H1 (cell line): Measurements from ENCODE around the gene PSG5. TPM values are rescaled to one million over a fixed set of nuclear protein-coding genes. Genes with fewer than 3 reads are reported as not detected.
"Not testable (repeated sequence)": the region's sequence is repeated elsewhere in the genome, so short reads cannot be mapped to it uniquely, and the experiment has no call there.

Source experiments
- CTCF ChIA-PET: fragments of 300-600 bp; sonication (Branson Sonifier 250); formaldehyde crosslinking; loops from one replicate; lab custom pipeline; 2021; ENCODE audit not compliant: partially characterized antibody; lab: Charles Lee
- POLR2A ChIA-PET: fragments of 300-600 bp; sonication (Branson Sonifier 250); formaldehyde crosslinking; loops from one replicate; lab custom pipeline; 2021; ENCODE audit warnings: inconsistent platforms; ENCODE audit not compliant: partially characterized antibody; lab: Charles Lee
- DNase-seq, 2 experiments: peaks; one replicate each; pipeline versions ENCODE4 v3.0.0 to v3.0.0-alpha.2; 2010 to 2022; ENCODE audit warnings: low spot score in 2 of 2, low read depth in 1 of 2, mixed read lengths in 1 of 2
- FAIRE-seq: peaks from 2 replicates; lab custom pipeline; 2011; peaks lifted over from hg19 to GRCh38; lab: Jason Lieb, UNC
- H2AFZ ChIP-seq: 2 replicates; pipeline ENCODE4 v1.8.1; 2012; ENCODE audit warnings: low read length, inconsistent platforms
- H2AK5ac ChIP-seq: 2 replicates; pipeline ENCODE4 v1.6.1; 2013; ENCODE audit warnings: low read depth, low read length
- H2BK120ac ChIP-seq: replicated peaks from 2 replicates; pipeline ENCODE3; 2013; ENCODE audit warnings: low read depth, low read length, inconsistent platforms
- H2BK12ac ChIP-seq: 2 replicates; pipeline ENCODE4 v1.6.1; 2013; ENCODE audit warnings: low read depth, low read length
- H2BK15ac ChIP-seq: 2 replicates; pipeline ENCODE4 v1.6.1; 2013; ENCODE audit warnings: low read length
- H2BK20ac ChIP-seq: 2 replicates; pipeline ENCODE4 v1.6.1; 2013; ENCODE audit warnings: low read length
- H2BK5ac ChIP-seq: 2 replicates; pipeline ENCODE4 v1.6.1; 2013; ENCODE audit warnings: low read depth, low read length
- H3K14ac ChIP-seq: 2 replicates; pipeline ENCODE4 v1.6.1; 2013; ENCODE audit warnings: inconsistent platforms; ENCODE audit not compliant: insufficient read length
- H3K18ac ChIP-seq: 2 replicates; pipeline ENCODE4 v1.6.1; 2013; ENCODE audit warnings: low read length; ENCODE audit errors: extremely low read depth
- H3K23ac ChIP-seq: 2 replicates; pipeline ENCODE4 v1.6.1; 2013; ENCODE audit warnings: inconsistent platforms; ENCODE audit not compliant: insufficient read length
- H3K23me2 ChIP-seq: 2 replicates; pipeline ENCODE4 v1.6.1; 2013; ENCODE audit warnings: low read depth, low read length
- H3K27ac ChIP-seq: 2 replicates; pipeline ENCODE4 v1.6.1; 2011; ENCODE audit warnings: low read depth, low read length, inconsistent platforms
- H3K27me3 ChIP-seq, 4 experiments: replicated peaks in 1 of 4; 1 replicate in 1 of 4; 2 replicates in 3 of 4; pipeline versions ENCODE4 v1.6.1 to v1.8.1; 2011 to 2013; ENCODE audit warnings: low read length in 3 of 4, mild to moderate bottlenecking in 3 of 4, inconsistent platforms in 2 of 4, mixed read lengths in 2 of 4, moderate library complexity in 1 of 4; ENCODE audit not compliant: control insufficient read depth in 3 of 4, insufficient read depth in 3 of 4; ENCODE audit errors: extremely low read depth in 1 of 4
- H3K36me3 ChIP-seq, 4 experiments: 2 replicates each; pipeline versions ENCODE4 v1.6.1 to v1.8.1; 2011 to 2013; ENCODE audit warnings: mild to moderate bottlenecking in 4 of 4, low read length in 3 of 4, moderate library complexity in 2 of 4, control low read depth in 1 of 4, inconsistent platforms in 1 of 4; ENCODE audit not compliant: insufficient read depth in 4 of 4, control insufficient read depth in 2 of 4
- H3K4ac ChIP-seq: replicated peaks from 2 replicates; pipeline ENCODE3; 2013; ENCODE audit warnings: low read length, low read depth, mixed read lengths, inconsistent platforms; ENCODE audit not compliant: insufficient read length
- H3K4me1 ChIP-seq, 4 experiments: replicated peaks in 1 of 4; 1 replicate in 1 of 4; 2 replicates in 3 of 4; pipeline versions ENCODE4 v1.6.1 to v1.8.1; 2011 to 2013; ENCODE audit warnings: low read length in 3 of 4, inconsistent platforms in 2 of 4, mixed read lengths in 1 of 4; ENCODE audit not compliant: insufficient read depth in 4 of 4, control insufficient read depth in 3 of 4
- H3K4me2 ChIP-seq, 2 experiments: 2 replicates each; pipeline versions ENCODE4 v1.6.1 to v1.8.1; 2011 to 2013; ENCODE audit warnings: low read depth in 2 of 2, low read length in 2 of 2, control low read depth in 1 of 2, inconsistent platforms in 1 of 2, mild to moderate bottlenecking in 1 of 2; ENCODE audit not compliant: insufficient read depth in 1 of 2
- H3K4me3 ChIP-seq, 4 experiments: fragments of 200-600, 300-600 bp in 1 of 4; sonication (generic), shearing (Covaris generic), sonication (Bioruptor Twin) in 1 of 4; 2 replicates each; pipeline versions ENCODE4 v1.5.1 to v1.8.1; 2011 to 2016; ENCODE audit warnings: low read length in 4 of 4, low read depth in 3 of 4, control low read depth in 2 of 4, inconsistent platforms in 2 of 4, mild to moderate bottlenecking in 2 of 4, mixed read lengths in 1 of 4, moderate library complexity in 1 of 4; ENCODE audit not compliant: insufficient read depth in 2 of 4; ENCODE audit errors: extremely low read depth in 1 of 4
- H3K56ac ChIP-seq: replicated peaks from 2 replicates; pipeline ENCODE3; 2013; ENCODE audit warnings: low read depth, mild to moderate bottlenecking, mixed read lengths, low read length, inconsistent platforms; ENCODE audit not compliant: insufficient read length
- H3K79me1 ChIP-seq: 2 replicates; pipeline ENCODE4 v1.6.1; 2013; ENCODE audit warnings: low read depth, low read length, control low read depth
- H3K79me2 ChIP-seq, 2 experiments: 2 replicates each; pipeline versions ENCODE4 v1.6.1 to v1.8.1; 2012 to 2013; ENCODE audit warnings: low read length in 2 of 2, mild to moderate bottlenecking in 2 of 2, inconsistent platforms in 1 of 2; ENCODE audit not compliant: insufficient read depth in 2 of 2, control insufficient read depth in 1 of 2
- H3K9ac ChIP-seq, 4 experiments: replicated peaks in 1 of 4; 1 replicate in 1 of 4; 2 replicates in 3 of 4; pipeline versions ENCODE4 v1.6.1 to v1.8.1; 2011 to 2013; ENCODE audit warnings: low read depth in 3 of 4, low read length in 3 of 4, control low read depth in 2 of 4, mild to moderate bottlenecking in 2 of 4, moderate library complexity in 2 of 4, inconsistent platforms in 1 of 4; ENCODE audit errors: extremely low read depth in 1 of 4
- H3K9me3 ChIP-seq, 2 experiments: 2 replicates each; pipeline versions ENCODE4 v1.6.1 to v1.8.1; 2012 to 2013; ENCODE audit warnings: mild to moderate bottlenecking in 2 of 2, moderate library complexity in 2 of 2, control low read depth in 1 of 2, inconsistent platforms in 1 of 2, low read depth in 1 of 2, low read length in 1 of 2, mixed read lengths in 1 of 2; ENCODE audit not compliant: insufficient read depth in 2 of 2
- H4K20me1 ChIP-seq, 2 experiments: replicated peaks in 1 of 2; 2 replicates each; pipeline versions ENCODE3 to v1.8.1; 2011 to 2013; ENCODE audit warnings: inconsistent platforms in 2 of 2, low read length in 2 of 2, mild to moderate bottlenecking in 1 of 2; ENCODE audit not compliant: insufficient read depth in 2 of 2, control insufficient read depth in 1 of 2
- H4K5ac ChIP-seq: 2 replicates; pipeline ENCODE4 v1.6.1; 2013; ENCODE audit warnings: low read length, low read depth, mixed read lengths, inconsistent platforms; ENCODE audit not compliant: insufficient read length
- H4K8ac ChIP-seq: 2 replicates; pipeline ENCODE4 v1.8.0; 2013; ENCODE audit warnings: mild to moderate bottlenecking, moderate library complexity, low read length, inconsistent platforms; ENCODE audit not compliant: insufficient read depth; ENCODE audit errors: extremely low read depth
- H4K91ac ChIP-seq: replicated peaks from 2 replicates; pipeline ENCODE3; 2013; ENCODE audit warnings: low read length, mixed read lengths, inconsistent platforms; ENCODE audit not compliant: insufficient read length
- WGBS, 2 experiments: shearing (Covaris generic) in 1 of 2; methylation state at CpG; one replicate each; pipeline versions ENCODE4 v1.1.6 to v1.1.7; 2013 to 2015; ENCODE audit warnings: low lambda C conversion rate in 2 of 2, mixed read lengths in 2 of 2, inconsistent platforms in 1 of 2, low coverage in 1 of 2, missing lambda C conversion rate in 1 of 2; ENCODE audit not compliant: insufficient replicate concordance in 2 of 2, insufficient coverage in 1 of 2, insufficient read length in 1 of 2; ENCODE audit errors: extremely low coverage in 1 of 2, missing lambda C conversion rate in 1 of 2; 5-methylcytosine and 5-hydroxymethylcytosine counted together
- polyA plus RNA-seq, 7 experiments: library from polyadenylated mRNA; depleted of rRNA in 3 of 7; stranded (reverse) in 5 of 7; unstranded in 2 of 7; fragments of >200 nt in 5 of 7; fragments of 200-250 nt in 2 of 7; gene quantifications; 1 replicate in 5 of 7; 2 replicates in 1 of 7; 4 replicates in 1 of 7; pipeline versions ENCODE4 v1.2.1 to v1.2.3, GENCODE V29; 2011 to 2013; ENCODE audit warnings: missing spikeins in 2 of 7, mixed read lengths in 2 of 7
- total RNA-seq: library from RNA; stranded (reverse); fragmentation: NEBNext Ultra II Directional; extraction: Animal tissue kit (Norgen Biotek cat#: 25700); gene quantifications from 2 replicates; pipeline ENCODE4 v1.2.1, GENCODE V29; 2021

PSG5 gene
- total and polyA plus RNA-seq, 2 of the 8 experiments (the other 6 are each of a cell fraction or from before 2014, with no cell fraction given) = not detected

- H3K4me3 ChIP-seq, H3K27ac ChIP-seq, H3K18ac ChIP-seq, FAIRE-seq, DNase-seq, H3K4ac ChIP-seq, H3K56ac ChIP-seq, CTCF ChIA-PET, H3K79me2 ChIP-seq, H2BK120ac ChIP-seq, H2AFZ ChIP-seq, H3K4me2 ChIP-seq, H3K14ac ChIP-seq, H3K23me2 ChIP-seq, H4K5ac ChIP-seq, H3K27me3 ChIP-seq, H3K4me1 ChIP-seq, H4K8ac ChIP-seq, H2AK5ac ChIP-seq, H2BK15ac ChIP-seq, H2BK20ac ChIP-seq, H4K91ac ChIP-seq, H3K36me3 ChIP-seq, H3K9ac ChIP-seq, H2BK12ac ChIP-seq, H3K23ac ChIP-seq, H3K79me1 ChIP-seq, POLR2A ChIA-PET, H4K20me1 ChIP-seq, H2BK5ac ChIP-seq: not testable (repeated sequence)
- 81% methylated on average over 19 of the region's 22 CpGs; no CpG with 5 or more reads in 1 of the 2 experiments for WGBS, 2 experiments
- H3K9me3 ChIP-seq = peaks cover 18 to 49% of the 10 kb centered on the region in 2 experiments; a peak in 3 of 4 replicates
These were observed 35.6 kb upstream of the PSG5 start for GRCh38 chr19:43221891-43222290.

- H3K36me3 ChIP-seq, H2BK12ac ChIP-seq, DNase-seq, H3K9ac ChIP-seq, H3K14ac ChIP-seq, H3K23ac ChIP-seq, H3K18ac ChIP-seq, CTCF ChIA-PET, POLR2A ChIA-PET, H2BK15ac ChIP-seq, H4K5ac ChIP-seq, H2AFZ ChIP-seq, H3K79me1 ChIP-seq, H3K23me2 ChIP-seq, H3K4me3 ChIP-seq, H3K4me1 ChIP-seq, H2BK20ac ChIP-seq, H2AK5ac ChIP-seq, H3K56ac ChIP-seq, H3K27me3 ChIP-seq, H2BK120ac ChIP-seq, H4K91ac ChIP-seq, H4K20me1 ChIP-seq, H3K79me2 ChIP-seq, H2BK5ac ChIP-seq, H3K4ac ChIP-seq, H4K8ac ChIP-seq, FAIRE-seq, H3K4me2 ChIP-seq, H3K27ac ChIP-seq: not testable (repeated sequence)
- WGBS, 2 experiments = 81% methylated on average over 4 of the region's 4 CpGs; no CpG with 5 or more reads in 1 of the 2 experiments
- H3K9me3 ChIP-seq = peaks cover 17 to 39% of the 10 kb centered on the region in 2 experiments
These were observed 32.8 kb upstream of the PSG5 start for GRCh38 chr19:43219136-43219535.
